Body of pancreas (tissue), 4 donors: ENCODE data around the gene CCDC148.

Experiments used
- POLR2A ChIP-seq, 3 donors: fragments of 450-650 bp; IDR thresholded peaks; one replicate each; pipeline ENCODE4 v1.6.1; 2016; ENCODE audit warnings: antibody characterized with exemption in 3 of 3, mild to moderate bottlenecking in 2 of 3
- TF ChIP-seq, protein P1 (sequence below), 7 experiments: fragments of 450-650 bp in 4 of 7; fragments of 200-600 bp in 3 of 7; sonication (generic) in 3 of 7; IDR thresholded peaks; one replicate each; pipeline ENCODE4 v1.5.1; 2016 to 2019; ENCODE audit warnings: antibody characterized with exemption in 7 of 7

DNA sequence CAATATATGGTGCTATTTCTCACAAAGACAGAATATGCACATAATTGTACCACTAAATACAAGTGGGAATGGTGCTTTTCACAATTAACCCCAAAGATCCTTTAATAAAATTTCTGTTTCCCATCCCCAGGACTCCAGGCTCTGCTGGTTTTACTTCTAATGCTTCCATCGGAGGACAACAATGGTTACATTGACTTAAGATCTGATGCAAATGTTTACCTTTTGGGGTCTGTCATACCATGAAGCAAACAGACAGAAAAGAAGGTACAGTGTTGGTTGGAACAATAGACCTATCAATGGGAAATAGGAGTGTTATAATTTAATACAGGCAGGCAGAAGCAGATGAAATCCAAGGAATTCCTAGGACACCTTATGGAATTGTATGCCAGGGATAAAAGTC, 249.2 kb downstream of the CCDC148 start:
- TF ChIP-seq, protein P1, sequence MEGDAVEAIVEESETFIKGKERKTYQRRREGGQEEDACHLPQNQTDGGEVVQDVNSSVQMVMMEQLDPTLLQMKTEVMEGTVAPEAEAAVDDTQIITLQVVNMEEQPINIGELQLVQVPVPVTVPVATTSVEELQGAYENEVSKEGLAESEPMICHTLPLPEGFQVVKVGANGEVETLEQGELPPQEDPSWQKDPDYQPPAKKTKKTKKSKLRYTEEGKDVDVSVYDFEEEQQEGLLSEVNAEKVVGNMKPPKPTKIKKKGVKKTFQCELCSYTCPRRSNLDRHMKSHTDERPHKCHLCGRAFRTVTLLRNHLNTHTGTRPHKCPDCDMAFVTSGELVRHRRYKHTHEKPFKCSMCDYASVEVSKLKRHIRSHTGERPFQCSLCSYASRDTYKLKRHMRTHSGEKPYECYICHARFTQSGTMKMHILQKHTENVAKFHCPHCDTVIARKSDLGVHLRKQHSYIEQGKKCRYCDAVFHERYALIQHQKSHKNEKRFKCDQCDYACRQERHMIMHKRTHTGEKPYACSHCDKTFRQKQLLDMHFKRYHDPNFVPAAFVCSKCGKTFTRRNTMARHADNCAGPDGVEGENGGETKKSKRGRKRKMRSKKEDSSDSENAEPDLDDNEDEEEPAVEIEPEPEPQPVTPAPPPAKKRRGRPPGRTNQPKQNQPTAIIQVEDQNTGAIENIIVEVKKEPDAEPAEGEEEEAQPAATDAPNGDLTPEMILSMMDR (IDR thresholded peaks at IDR 0.05) = no peak
- TF ChIP-seq POLR2A (IDR thresholded peaks at IDR 0.05) = no peak
